AG04449 (cell line): ENCODE results near the gene OR4K14.

Source experiments
- CTCF ChIA-PET: fragments of 350-600 bp; formaldehyde crosslinking; extraction: SDS; loops from one replicate; lab custom pipeline; 2021; ENCODE audit warnings: antibody characterized with exemption; lab: Yijun Ruan, JAX
- POLR2A ChIA-PET: fragments of 400-600, 350-600 bp; formaldehyde crosslinking; extraction: SDS; loops from one replicate; lab custom pipeline; 2020; ENCODE audit warnings: antibody characterized with exemption, inconsistent platforms; lab: Yijun Ruan, JAX
- DNase-seq: peaks from one replicate; pipeline ENCODE4 v3.0.0-alpha.2; 2010; ENCODE audit warnings: low read depth, low spot score
- H3K4me3 ChIP-seq: 2 replicates; pipeline ENCODE4 v1.5.1; 2011; ENCODE audit warnings: low read depth, mild to moderate bottlenecking, control low read depth, low read length
- CTCF ChIP-seq: IDR thresholded peaks from one replicate; pipeline ENCODE4 v1.5.1; 2011; ENCODE audit warnings: mild to moderate bottlenecking, moderate library complexity, low read length, control low read depth, inconsistent platforms; ENCODE audit not compliant: insufficient read depth; ENCODE audit errors: missing control alignments

Gene OR4K14

GRCh38 chr14:20031058-20031457 is 12.0 kb upstream of the OR4K14 start:
- POLR2A ChIA-PET = no interaction called here
- H3K4me3 ChIP-seq = no peak overlapping the region
- CTCF ChIA-PET = no interaction called here

GRCh38 chr14:20008156-20008555 is 11.0 kb downstream of the OR4K14 start:
- TF ChIP-seq CTCF = no peak
- CTCF ChIA-PET = no interaction called here
- DNase-seq = no peak
- POLR2A ChIA-PET = no interaction called here
- no peak overlapping the region for H3K4me3 ChIP-seq

More at GRCh38 chr14:20031058-20031457, 12.0 kb upstream of the OR4K14 start:
- DNase-seq = no peak
- no peak for TF ChIP-seq CTCF

GRCh38 chr14:20002319-20002718 is 16.8 kb downstream of the OR4K14 start:
- no peak for DNase-seq
- H3K4me3 ChIP-seq = no peak overlapping the region
- POLR2A ChIA-PET = no interaction called here
- CTCF ChIA-PET = no interaction called here
- TF ChIP-seq CTCF = no peak

GRCh38 chr14:20001863-20002262 is 17.2 kb downstream of the OR4K14 start, which contains the start of gene OR4Q2:
TSS of gene OR4Q2 (plus strand) at chr14:20002163.
- DNase-seq = no peak
- H3K4me3 ChIP-seq = no peak within 1 kb of the TSS
- ChIA-PET CTCF (no interaction called here), POLR2A (no interaction called here)
- no peak for TF ChIP-seq CTCF

- ChIA-PET POLR2A (no interaction called here), CTCF (no interaction called here)
- no peak for DNase-seq
- no peak overlapping the region for H3K4me3 ChIP-seq
- TF ChIP-seq CTCF = no peak
These were observed 25.7 kb downstream of the OR4K14 start for GRCh38 chr14:19993438-19993837.

- CTCF ChIA-PET = no interaction called here
- TF ChIP-seq CTCF = no peak
- POLR2A ChIA-PET = no interaction called here
- DNase-seq = no peak
- H3K4me3 ChIP-seq = no peak within 1 kb of the TSS
These were observed 43.8 kb downstream of the OR4K14 start, which contains the start of gene OR4K15 for GRCh38 chr14:19975291-19975690. TSS of gene OR4K15 (plus strand) at chr14:19975591. CDS start at chr14:19975591, 0 bp downstream.
